ENCODE data around the gene SMYD4. TPM values are rescaled to one million over a fixed set of nuclear protein-coding genes. Genes with fewer than 3 reads are reported as not detected.

Gene SMYD4
- total RNA-seq, 2 donors from 2014 or later = 8.0 to 14.7 TPM

DNA sequence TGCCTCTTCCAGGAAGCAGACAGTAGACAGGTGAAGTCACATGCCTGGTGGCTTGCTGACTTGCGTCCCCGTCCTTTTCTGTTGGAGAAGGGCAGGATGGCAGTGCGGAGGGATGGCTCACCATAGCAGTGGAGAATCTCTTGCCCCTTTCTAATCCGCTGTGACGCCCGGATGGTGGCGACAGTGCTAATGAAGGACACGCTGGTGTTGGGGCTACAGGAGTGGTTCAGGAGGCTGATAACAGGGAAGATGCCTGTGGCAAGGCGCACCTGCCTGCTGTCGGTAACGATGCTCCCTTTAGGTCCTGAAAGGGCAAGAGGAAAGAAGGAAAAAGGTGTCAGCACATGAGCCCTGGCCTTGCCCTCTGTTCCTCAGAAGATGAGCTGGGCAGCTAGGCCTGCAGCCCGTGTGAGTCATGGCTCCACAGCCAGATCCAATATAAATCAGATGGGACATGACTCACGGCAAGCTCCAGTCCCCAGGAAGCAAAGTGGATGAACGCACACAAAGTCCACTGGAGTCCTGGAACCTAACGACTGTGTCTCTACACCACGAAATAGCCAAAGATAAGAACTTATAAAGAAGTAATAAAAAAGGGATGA lies 42.3 kb downstream of the SMYD4 start:
- Histone ChIP-seq H3K36me3 (no peaks in the 10 kb centered on the region), H3K27me3 (no peaks in the 10 kb centered on the region), H3K9me3 (no peaks in the 10 kb centered on the region), H3K27ac (peak overlapping the region; percentile 65), H3K4me1 (peaks cover 9% of the 10 kb centered on the region), H3K9ac (ENCODE audit: low read depth in 2 of 2, low read length in 2 of 2) (peak overlapping the region; percentile 7 to 37), H3K4me3 (no peak overlapping the region)
- peak; percentile 63 for DNase-seq
- intact Hi-C loops (cut with DNase I) = no loop called here
- TF ChIP-seq, protein P1, sequence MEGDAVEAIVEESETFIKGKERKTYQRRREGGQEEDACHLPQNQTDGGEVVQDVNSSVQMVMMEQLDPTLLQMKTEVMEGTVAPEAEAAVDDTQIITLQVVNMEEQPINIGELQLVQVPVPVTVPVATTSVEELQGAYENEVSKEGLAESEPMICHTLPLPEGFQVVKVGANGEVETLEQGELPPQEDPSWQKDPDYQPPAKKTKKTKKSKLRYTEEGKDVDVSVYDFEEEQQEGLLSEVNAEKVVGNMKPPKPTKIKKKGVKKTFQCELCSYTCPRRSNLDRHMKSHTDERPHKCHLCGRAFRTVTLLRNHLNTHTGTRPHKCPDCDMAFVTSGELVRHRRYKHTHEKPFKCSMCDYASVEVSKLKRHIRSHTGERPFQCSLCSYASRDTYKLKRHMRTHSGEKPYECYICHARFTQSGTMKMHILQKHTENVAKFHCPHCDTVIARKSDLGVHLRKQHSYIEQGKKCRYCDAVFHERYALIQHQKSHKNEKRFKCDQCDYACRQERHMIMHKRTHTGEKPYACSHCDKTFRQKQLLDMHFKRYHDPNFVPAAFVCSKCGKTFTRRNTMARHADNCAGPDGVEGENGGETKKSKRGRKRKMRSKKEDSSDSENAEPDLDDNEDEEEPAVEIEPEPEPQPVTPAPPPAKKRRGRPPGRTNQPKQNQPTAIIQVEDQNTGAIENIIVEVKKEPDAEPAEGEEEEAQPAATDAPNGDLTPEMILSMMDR (IDR thresholded peaks at IDR 0.05) = no peak

DNA sequence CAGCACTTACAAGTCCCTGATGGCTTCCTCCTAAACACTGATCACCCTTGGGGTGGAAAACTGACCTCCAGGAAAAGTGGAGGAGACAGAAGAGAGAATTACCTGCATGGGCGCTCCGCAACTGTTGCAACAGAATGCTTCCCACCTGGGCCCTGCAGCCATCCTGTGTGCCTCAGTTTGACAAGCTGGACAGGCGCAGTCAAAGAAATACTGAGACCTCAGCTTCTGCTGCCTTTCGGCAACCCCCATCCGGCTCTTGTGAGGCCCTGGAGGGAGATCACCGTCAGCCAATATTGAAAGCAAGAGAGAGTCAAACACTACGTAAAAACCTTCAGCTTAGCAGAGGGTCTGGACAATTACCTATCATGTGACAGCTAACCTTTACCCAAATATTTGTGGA lies 43.0 kb downstream of the SMYD4 start:
- no peaks in the 10 kb centered on the region for H3K9me3 ChIP-seq
- intact Hi-C loops (cut with DNase I) = no loop called here
- H3K4me1 ChIP-seq = peaks cover 9% of the 10 kb centered on the region

DNA sequence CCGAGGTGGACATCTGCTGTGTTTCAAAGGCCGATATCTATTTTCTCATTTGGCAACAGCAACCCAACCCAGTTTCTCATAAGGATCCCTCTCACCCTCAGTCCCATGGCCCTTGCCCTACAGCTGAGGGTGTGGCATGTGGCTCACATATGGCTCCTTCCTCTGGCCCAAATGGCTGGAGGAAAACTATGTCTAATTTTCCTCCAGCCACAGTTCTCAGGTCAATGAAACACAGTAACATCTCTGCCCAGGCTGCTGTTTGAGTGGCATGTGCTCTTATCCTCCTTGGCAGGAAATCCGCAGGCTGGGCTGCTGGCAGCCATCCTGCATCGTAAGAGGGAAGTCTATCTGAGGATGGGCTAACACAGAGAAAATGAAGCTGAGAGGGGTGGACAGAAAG lies 43.8 kb downstream of the SMYD4 start:
- no peaks in the 10 kb centered on the region for H3K36me3 ChIP-seq
- H3K27me3 ChIP-seq = no peaks in the 10 kb centered on the region
- no peak for DNase-seq
- H3K9me3 ChIP-seq = no peaks in the 10 kb centered on the region
- no peak overlapping the region for H3K4me3 ChIP-seq
- intact Hi-C loops (cut with DNase I) = no loop called here
- peak overlapping the region; percentile 65 for H3K27ac ChIP-seq
- H3K4me1 ChIP-seq = peaks cover 9% of the 10 kb centered on the region
- TF ChIP-seq, protein P1 (IDR thresholded peaks at IDR 0.05) = no peak
- H3K9ac ChIP-seq (ENCODE audit: low read depth in 2 of 2, low read length in 2 of 2) = no peak overlapping the region

More for the DNA sequence above, 43.0 kb downstream of the SMYD4 start:
- TF ChIP-seq, protein P1 (IDR thresholded peaks at IDR 0.05) = no peak
- Histone ChIP-seq H3K27me3 (no peaks in the 10 kb centered on the region), H3K36me3 (no peaks in the 10 kb centered on the region), H3K27ac (peak overlapping the region; percentile 65), H3K4me3 (no peak overlapping the region), H3K9ac (ENCODE audit: low read depth in 2 of 2, low read length in 2 of 2) (peak overlapping the region in 1 of 2 donors; percentile 7)
- no peak for DNase-seq

DNA sequence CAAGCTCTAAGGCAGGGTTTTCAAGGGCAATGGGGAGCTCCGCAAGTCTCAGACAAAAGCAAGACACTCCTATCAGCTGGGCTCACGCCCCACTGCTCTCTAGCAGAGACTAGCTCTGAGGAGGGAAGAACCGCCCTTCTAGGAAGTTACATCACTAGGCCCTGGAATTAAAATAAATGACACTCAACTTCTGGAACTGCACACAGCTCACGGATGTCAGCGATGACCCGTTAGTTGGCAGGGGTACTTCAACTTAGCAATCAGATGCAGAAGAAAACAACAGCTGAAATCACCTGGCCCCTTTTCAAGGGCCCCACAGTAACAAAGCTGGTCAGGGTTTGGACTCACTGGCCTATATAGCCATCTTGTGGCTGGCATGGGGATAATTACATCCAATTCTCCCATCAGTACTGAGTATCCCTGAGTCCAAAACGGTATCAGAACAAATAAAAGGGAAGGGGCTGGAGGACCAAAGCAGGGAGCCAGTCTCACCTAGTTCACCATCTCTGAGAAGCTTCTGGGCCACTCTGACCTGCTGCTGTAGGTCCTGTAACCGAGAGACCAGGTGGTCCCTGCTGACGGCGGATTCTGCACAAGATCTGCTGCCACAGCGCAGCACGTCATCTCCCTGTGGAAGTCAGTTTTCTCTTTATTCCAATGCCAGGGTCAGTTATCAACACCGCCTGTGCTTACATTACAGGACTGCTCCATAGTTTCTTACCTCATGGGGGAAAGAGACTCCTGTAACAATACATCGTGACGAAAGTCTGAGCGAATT lies 45.7 kb downstream of the SMYD4 start:
- peak overlapping the region in 1 of 2 donors; percentile 70 for H3K9ac ChIP-seq (ENCODE audit: low read depth in 2 of 2, low read length in 2 of 2)
- DNase-seq = peak; percentile 52
- no peak overlapping the region for H3K4me3 ChIP-seq
- TF ChIP-seq, protein P1 (IDR thresholded peaks at IDR 0.05) = peak; percentile 42
- H3K27me3 ChIP-seq = no peaks in the 10 kb centered on the region
- H3K4me1 ChIP-seq = peaks cover 14% of the 10 kb centered on the region
- no peaks in the 10 kb centered on the region for H3K36me3 ChIP-seq
- H3K9me3 ChIP-seq = no peaks in the 10 kb centered on the region
- peak overlapping the region; percentile 78 for H3K27ac ChIP-seq
- intact Hi-C loops (cut with DNase I) = loop anchor here (5.0 kb wide), 1 partner anchor 52 kb away; no protein-coding TSS in a partner anchor

DNA sequence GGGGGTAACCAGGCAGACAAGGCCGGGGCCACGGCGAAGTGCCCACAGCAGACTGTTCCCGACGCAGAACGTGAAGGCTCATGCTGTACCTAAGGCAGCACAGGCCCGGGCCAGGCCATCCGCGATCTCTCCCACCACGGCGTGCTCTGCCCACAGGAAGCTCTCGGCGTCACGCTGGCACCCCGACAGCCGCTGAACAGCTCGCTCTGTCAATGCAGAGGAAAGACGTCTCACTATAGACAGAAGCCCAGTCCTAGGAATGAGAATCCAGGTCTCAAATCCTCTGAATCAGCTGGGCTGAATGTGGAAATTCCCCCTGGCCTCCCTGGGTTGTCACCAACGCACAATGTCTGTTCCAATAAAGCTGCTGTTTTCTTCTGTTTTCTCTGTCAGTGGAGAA lies 46.4 kb downstream of the SMYD4 start:
- Histone ChIP-seq H3K4me1 (peaks cover 14% of the 10 kb centered on the region), H3K4me3 (no peak overlapping the region), H3K9ac (ENCODE audit: low read depth in 2 of 2, low read length in 2 of 2) (peak overlapping the region; percentile 58 to 70), H3K9me3 (no peaks in the 10 kb centered on the region), H3K27ac (peak overlapping the region; percentile 78), H3K27me3 (no peaks in the 10 kb centered on the region), H3K36me3 (no peaks in the 10 kb centered on the region)
- intact Hi-C loops (cut with DNase I) = loop anchor here (5.0 kb wide), 1 partner anchor 51 kb away; no protein-coding TSS in a partner anchor
- DNase-seq = no peak
- TF ChIP-seq, protein P1 (IDR thresholded peaks at IDR 0.05) = no peak
